GM19240 (cell line): ENCODE measurements around the gene TXN.

Experiments
- DNase-seq: peaks from one replicate; pipeline ENCODE4 v3.0.0; 2011; ENCODE audit warnings: low spot score; ENCODE audit not compliant: insufficient read length

Gene TXN

GRCh38 chr9:110256380-110257096, at the start of gene TXN:
TXN (minus strand) TSS chr9:110256507; CDS start chr9:110256435, 72 bp downstream.
- peak; percentile 33 for DNase-seq

- no peak for DNase-seq
Measured at GRCh38 chr9:110303133-110303532, 46.8 kb upstream of the TXN start.

GRCh38 chr9:110298043-110298605, 41.8 kb upstream of the TXN start:
- no peak for DNase-seq

- DNase-seq, result no peak
Measured at GRCh38 chr9:110293248-110293647, 36.9 kb upstream of the TXN start.

GRCh38 chr9:110291921-110292557, 35.7 kb upstream of the TXN start:
- no peak for DNase-seq

- no peak for DNase-seq
Measured at GRCh38 chr9:110290001-110290400, 33.7 kb upstream of the TXN start.

GRCh38 chr9:110288503-110288902, 32.2 kb upstream of the TXN start:
- DNase-seq, result no peak

- no peak for DNase-seq
Measured at GRCh38 chr9:110287289-110287680, 31.0 kb upstream of the TXN start.

GRCh38 chr9:110284211-110284844, 28.0 kb upstream of the TXN start:
- no peak for DNase-seq

- no peak for DNase-seq
Measured at GRCh38 chr9:110283751-110284150, 27.4 kb upstream of the TXN start.

GRCh38 chr9:110282739-110283081, 26.4 kb upstream of the TXN start:
- no peak for DNase-seq

GRCh38 chr9:110282018-110282738, 25.9 kb upstream of the TXN start:
- DNase-seq, result no peak

GRCh38 chr9:110278080-110278707, 21.9 kb upstream of the TXN start:
- DNase-seq, result no peak

- no peak for DNase-seq
Measured at GRCh38 chr9:110276781-110277180, 20.5 kb upstream of the TXN start.

GRCh38 chr9:110270211-110270995, 14.1 kb upstream of the TXN start:
- DNase-seq, result no peak

- no peak for DNase-seq
Measured at GRCh38 chr9:110266795-110267194, 10.5 kb upstream of the TXN start.

- DNase-seq, result no peak
Measured at GRCh38 chr9:110261632-110262031, 5.3 kb upstream of the TXN start.

GRCh38 chr9:110260911-110261310, 4.6 kb upstream of the TXN start:
- no peak for DNase-seq

GRCh38 chr9:110259566-110259965, 3.3 kb upstream of the TXN start:
- no peak for DNase-seq

GRCh38 chr9:110258690-110259091, 2.4 kb upstream of the TXN start:
- DNase-seq, result no peak

- DNase-seq, result no peak
Measured at GRCh38 chr9:110257956-110258355, 1.6 kb upstream of the TXN start.
